K562 (cell line): ENCODE data around the gene ITGA7. TPM values are rescaled to one million over a fixed set of nuclear protein-coding genes. Genes with fewer than 3 reads are reported as not detected.

Experiments used
- ARID2 ChIP-seq: fragments of 450-650 bp; IDR thresholded peaks from 2 replicates; pipeline ENCODE4 v1.6.1; 2017; ENCODE audit warnings: antibody characterized with exemption, mild to moderate bottlenecking
- ELF4 ChIP-seq: fragments of 450-650 bp; formaldehyde crosslinking; IDR thresholded peaks from 2 replicates; pipeline ENCODE4 v1.4.0; 2022; ENCODE audit warnings: missing genetic modification characterization
- FOXA3 ChIP-seq, 2 experiments: fragments of 450-650 bp in 1 of 2; sonication (generic) in 1 of 2; formaldehyde crosslinking; IDR thresholded peaks in 1 of 2; conservative IDR thresholded peaks in 1 of 2; 2 replicates each; pipeline versions ENCODE4 v1.4.0 to v1.8.0; 2020 to 2022; ENCODE audit warnings: mild to moderate bottlenecking in 2 of 2, missing genetic modification reagents in 1 of 2
- FOXO4 ChIP-seq: fragments of 450-650 bp; formaldehyde crosslinking; IDR thresholded peaks from 2 replicates; pipeline ENCODE4 v1.4.0; 2020; ENCODE audit warnings: mild to moderate bottlenecking, moderate library complexity
- HCFC1 ChIP-seq: IDR thresholded peaks from 2 replicates; pipeline ENCODE4 v1.6.1; 2012; ENCODE audit warnings: low read depth, low read length, improper control_type of control experiment
- HMG20A ChIP-seq: fragments of 450-650 bp; formaldehyde crosslinking; conservative IDR thresholded peaks from 2 replicates; pipeline ENCODE4 v1.4.0; 2020; ENCODE audit warnings: mild to moderate bottlenecking, mixed read lengths
- HNRNPLL ChIP-seq: fragments of 200-400 bp; formaldehyde crosslinking; IDR thresholded peaks from 2 replicates; pipeline ENCODE4 v1.6.1; 2017; ENCODE audit warnings: low read length, low read depth, mild to moderate bottlenecking; ENCODE audit not compliant: poor library complexity, severe bottlenecking
- NCOR1 ChIP-seq: fragments of 450-650 bp; IDR thresholded peaks from 2 replicates; pipeline ENCODE4 v1.6.1; 2016; ENCODE audit warnings: mild to moderate bottlenecking, moderate library complexity
- NFYB ChIP-seq: IDR thresholded peaks from 2 replicates; pipeline ENCODE4 v1.6.1; 2011; ENCODE audit warnings: mild to moderate bottlenecking, moderate library complexity; ENCODE audit not compliant: insufficient read length; ENCODE audit errors: extremely low read depth
- NR1H2 ChIP-seq: sonication (generic); formaldehyde crosslinking; IDR thresholded peaks from 2 replicates; pipeline ENCODE4 v1.4.0; 2020; ENCODE audit warnings: mild to moderate bottlenecking, missing genetic modification reagents
- PCBP1 ChIP-seq: fragments of 200-400 bp; formaldehyde crosslinking; IDR thresholded peaks from 2 replicates; pipeline ENCODE4 v1.6.1; 2018; ENCODE audit warnings: mild to moderate bottlenecking, low read depth, low read length; ENCODE audit not compliant: poor library complexity, severe bottlenecking
- POLR2AphosphoS2 ChIP-seq: IDR thresholded peaks from 2 replicates; pipeline ENCODE4 v1.6.1; 2012; ENCODE audit warnings: low read length, improper control_type of control experiment
- PREB ChIP-seq: sonication (generic); formaldehyde crosslinking; IDR thresholded peaks from 2 replicates; pipeline ENCODE4 v1.8.1; 2023; ENCODE audit warnings: mild to moderate bottlenecking, missing genetic modification reagents
- SMARCA4 ChIP-seq: fragments of 450-650 bp; IDR thresholded peaks from 2 replicates; pipeline ENCODE4 v1.6.1; 2016
- SRF ChIP-seq, 2 experiments: fragments of 250-450, 450-650 bp in 1 of 2; sonication (Bioruptor Pico) in 1 of 2; sonication (generic) in 1 of 2; formaldehyde crosslinking; IDR thresholded peaks; 2 replicates each; pipeline versions ENCODE4 v1.5.0 to v1.5.1; 2020 to 2022; ENCODE audit warnings: mild to moderate bottlenecking in 1 of 2, missing genetic modification reagents in 1 of 2
- UBTF ChIP-seq, 2 experiments: IDR thresholded peaks; 2 replicates each; pipeline ENCODE4 v1.6.1; 2012; ENCODE audit warnings: improper control_type of control experiment in 2 of 2, low read depth in 2 of 2, low read length in 2 of 2, borderline replicate concordance in 1 of 2
- polyA plus RNA-seq, 8 experiments: library from polyadenylated mRNA; depleted of rRNA in 4 of 8; stranded (reverse) in 5 of 8; unstranded in 3 of 8; fragments of >200 nt; fragmentation: Nextera tagmentation in 2 of 8; fragmentation: Illumina TruSeq in 1 of 8; extraction: Ambion mirVana in 2 of 8; extraction: Trizol in 1 of 8; gene quantifications; 2 replicates each; pipeline versions ENCODE4 v1.2.1 to v1.2.3, GENCODE V29; 2011 to 2014; ENCODE audit warnings: inconsistent platforms in 1 of 8, missing spikeins in 1 of 8
- total RNA-seq, 7 experiments: library from RNA; depleted of rRNA in 6 of 7; stranded (reverse); fragments of >200 nt in 6 of 7; fragmentation: Illumina TruSeq in 2 of 7; extraction: Trizol in 2 of 7; gene quantifications; 2 replicates each; pipeline versions ENCODE4 v1.2.1 to v1.2.3, GENCODE V29; 2011 to 2021; ENCODE audit warnings: low replicate concordance in 1 of 7

Gene ITGA7
- total and polyA plus RNA-seq, 9 of the 15 experiments (the other 6 are each of a cell fraction or from before 2014, with no cell fraction given): 0.11 to 2.3 (median 0.56) TPM; not detected in 1

- TF ChIP-seq ELF4 (CRISPR knock-in tag) (peak; percentile 89), SMARCA4 (0 out of 2 replicates have a peak, but pooled peaks have one; percentile 17), NCOR1 (peak; percentile 70), PREB (CRISPR knock-in tag) (peak; percentile 66; the same call in 1 of the 2 replicates), PCBP1 (peak; percentile 39), HCFC1 (no peak; the same call in 1 of the 2 replicates), HMG20A (CRISPR knock-in tag) (no peak), FOXA3 (CRISPR knock-in tag; conservative IDR thresholded peaks at IDR 0.05 in 1 of 2, IDR thresholded peaks at IDR 0.05 in 1 of 2) (no peak), ARID2 (no peak), FOXO4 (CRISPR knock-in tag) (no peak), NR1H2 (CRISPR knock-in tag) (no peak), POLR2AphosphoS2 (no peak), NFYB (no peak), UBTF (IDR thresholded peaks at IDR 0.05; ENCODE audit: borderline replicate concordance in 1 of 2, low read depth in 2 of 2, low read length in 2 of 2) (no peak), SRF (CRISPR knock-in tag; IDR thresholded peaks at IDR 0.05) (peak in 1 of 2 experiments; percentile 65; a peak in 1 of 4 replicates), HNRNPLL (no peak)
Observed at GRCh38 chr12:55728939-55729818, 21.5 kb upstream of the ITGA7 start, which contains the start of gene CD63 (continued).
